Karpas-422 (cell line): ENCODE results near the gene VSTM4. TPM values are rescaled to one million over a fixed set of nuclear protein-coding genes. Genes with fewer than 3 reads are reported as not detected.

ENCODE experiments used
- DNase-seq: peaks from one replicate; pipeline ENCODE4 v3.0.0-alpha.2; 2015
- H2AFZ ChIP-seq: fragments of 200-600 bp; sonication (generic); 2 replicates; pipeline ENCODE4 v1.6.1; 2014; ENCODE audit warnings: antibody characterized with exemption, low read length, mixed read lengths
- H3K27ac ChIP-seq: fragments of 200-600 bp; sonication (generic); 2 replicates; pipeline ENCODE4 v1.5.1; 2014; ENCODE audit warnings: mild to moderate bottlenecking, low read length, moderate library complexity
- H3K27me3 ChIP-seq: fragments of 200-600 bp; sonication (generic); 2 replicates; pipeline ENCODE4 v1.6.1; 2014; ENCODE audit warnings: low read length, mixed read lengths
- H3K36me3 ChIP-seq: fragments of 200-600 bp; sonication (generic); 2 replicates; pipeline ENCODE4 v1.6.1; 2014; ENCODE audit warnings: low read length, mixed read lengths; ENCODE audit not compliant: insufficient read depth
- H3K4me1 ChIP-seq: fragments of 200-600 bp; sonication (generic); 2 replicates; pipeline ENCODE4 v1.6.1; 2014; ENCODE audit warnings: mild to moderate bottlenecking, low read length, mixed read lengths
- H3K4me2 ChIP-seq: fragments of 200-600 bp; sonication (generic); 2 replicates; pipeline ENCODE4 v1.6.1; 2014; ENCODE audit warnings: low read length, low read depth, mild to moderate bottlenecking; ENCODE audit not compliant: poor library complexity, severe bottlenecking
- H3K4me3 ChIP-seq: fragments of 200-600 bp; sonication (generic); 2 replicates; pipeline ENCODE4 v1.5.1; 2014; ENCODE audit warnings: mild to moderate bottlenecking, antibody characterized with exemption, low read length, mixed read lengths
- H3K79me2 ChIP-seq: fragments of 200-600 bp; sonication (generic); 2 replicates; pipeline ENCODE4 v1.6.1; 2014; ENCODE audit warnings: mild to moderate bottlenecking, low read length, mixed read lengths
- H3K9ac ChIP-seq: fragments of 200-600 bp; sonication (generic); 2 replicates; pipeline ENCODE4 v1.6.0; 2014; ENCODE audit warnings: low read length
- H3K9me2 ChIP-seq: fragments of 200-600 bp; sonication (generic), shearing (Covaris generic); replicated peaks from 2 replicates; pipeline ENCODE4 v1.6.0; 2014; ENCODE audit warnings: mild to moderate bottlenecking, low read length, moderate library complexity; ENCODE audit not compliant: insufficient read depth
- H3K9me3 ChIP-seq: fragments of 300-700, 200-600 bp; sonication (generic); 2 replicates; pipeline ENCODE4 v1.6.1; 2014; ENCODE audit warnings: low read length, mixed read lengths
- H4K20me1 ChIP-seq: fragments of 200-600 bp; sonication (generic); 2 replicates; pipeline ENCODE4 v1.6.1; 2014; ENCODE audit warnings: mild to moderate bottlenecking, antibody characterized with exemption, low read length, low read depth; ENCODE audit not compliant: insufficient read depth
- total RNA-seq: library from RNA; depleted of rRNA; stranded (reverse); fragments of >200 nt; shearing (Covaris generic); gene quantifications from 2 replicates; pipeline ENCODE4 v1.2.3, GENCODE V29; 2014; ENCODE audit warnings: low replicate concordance

The VSTM4 gene
- total RNA-seq, 1 experiment from 2014 or later = not detected

GRCh38 chr10:49010295-49010694 lies 105.0 kb downstream of the VSTM4 start:
- Histone ChIP-seq H3K79me2 (no peaks in the 10 kb centered on the region), H3K4me1 (no peaks in the 10 kb centered on the region), H3K27me3 (no peaks in the 10 kb centered on the region), H3K9me3 (no peaks in the 10 kb centered on the region), H3K36me3 (no peaks in the 10 kb centered on the region), H3K9me2 (no peaks in the 10 kb centered on the region), H4K20me1 (no peaks in the 10 kb centered on the region), H3K9ac (no peak overlapping the region), H3K4me3 (no peak overlapping the region), H2AFZ (no peak overlapping the region), H3K4me2 (no peak overlapping the region), H3K27ac (no peak overlapping the region)
- DNase-seq = no peak

GRCh38 chr10:49009199-49009979 lies 105.9 kb downstream of the VSTM4 start:
- no peak overlapping the region for H3K4me2 ChIP-seq
- no peak overlapping the region for H3K27ac ChIP-seq
- H3K27me3 ChIP-seq = no peaks in the 10 kb centered on the region
- no peak overlapping the region for H3K4me3 ChIP-seq
- no peaks in the 10 kb centered on the region for H3K9me2 ChIP-seq
- H3K79me2 ChIP-seq = no peaks in the 10 kb centered on the region
- H3K4me1 ChIP-seq = no peaks in the 10 kb centered on the region
- H3K9ac ChIP-seq = no peak overlapping the region
- no peak for DNase-seq
- H3K36me3 ChIP-seq = no peaks in the 10 kb centered on the region
- H4K20me1 ChIP-seq = no peaks in the 10 kb centered on the region
- no peaks in the 10 kb centered on the region for H3K9me3 ChIP-seq
- no peak overlapping the region for H2AFZ ChIP-seq

- Histone ChIP-seq H3K4me3 (no peak overlapping the region), H3K27me3 (no peaks in the 10 kb centered on the region), H3K9ac (no peak overlapping the region), H3K79me2 (no peaks in the 10 kb centered on the region), H3K4me1 (no peaks in the 10 kb centered on the region), H3K9me2 (no peaks in the 10 kb centered on the region), H3K36me3 (no peaks in the 10 kb centered on the region), H3K27ac (no peak overlapping the region), H2AFZ (no peak overlapping the region), H4K20me1 (no peaks in the 10 kb centered on the region), H3K9me3 (no peaks in the 10 kb centered on the region), H3K4me2 (no peak overlapping the region)
- no peak for DNase-seq
These were observed 106.7 kb downstream of the VSTM4 start for GRCh38 chr10:49008505-49009198.

GRCh38 chr10:49008091-49008490 lies 107.2 kb downstream of the VSTM4 start:
- no peaks in the 10 kb centered on the region for H3K27me3 ChIP-seq
- no peaks in the 10 kb centered on the region for H3K79me2 ChIP-seq
- no peak overlapping the region for H2AFZ ChIP-seq
- H4K20me1 ChIP-seq = no peaks in the 10 kb centered on the region
- no peak overlapping the region for H3K9ac ChIP-seq
- no peak overlapping the region for H3K4me3 ChIP-seq
- H3K4me2 ChIP-seq = no peak overlapping the region
- H3K9me2 ChIP-seq = no peaks in the 10 kb centered on the region
- H3K4me1 ChIP-seq = no peaks in the 10 kb centered on the region
- H3K36me3 ChIP-seq = no peaks in the 10 kb centered on the region
- no peak for DNase-seq
- H3K9me3 ChIP-seq = no peaks in the 10 kb centered on the region
- no peak overlapping the region for H3K27ac ChIP-seq

GRCh38 chr10:49007129-49007528 lies 108.2 kb downstream of the VSTM4 start:
- Histone ChIP-seq H3K4me2 (no peak overlapping the region), H3K79me2 (no peaks in the 10 kb centered on the region), H3K36me3 (no peaks in the 10 kb centered on the region), H2AFZ (no peak overlapping the region), H3K27me3 (no peaks in the 10 kb centered on the region), H3K9ac (no peak overlapping the region), H3K9me3 (no peaks in the 10 kb centered on the region), H3K27ac (no peak overlapping the region), H3K9me2 (no peaks in the 10 kb centered on the region), H3K4me1 (no peaks in the 10 kb centered on the region), H4K20me1 (no peaks in the 10 kb centered on the region), H3K4me3 (no peak overlapping the region)
- DNase-seq = no peak

- H3K9ac ChIP-seq = no peak overlapping the region
- no peaks in the 10 kb centered on the region for H3K4me1 ChIP-seq
- no peaks in the 10 kb centered on the region for H3K79me2 ChIP-seq
- no peaks in the 10 kb centered on the region for H3K36me3 ChIP-seq
- no peaks in the 10 kb centered on the region for H3K9me2 ChIP-seq
- no peak overlapping the region for H3K4me3 ChIP-seq
- no peak overlapping the region for H3K4me2 ChIP-seq
- no peak overlapping the region for H3K27ac ChIP-seq
- no peak overlapping the region for H2AFZ ChIP-seq
- no peaks in the 10 kb centered on the region for H3K27me3 ChIP-seq
- H3K9me3 ChIP-seq = no peaks in the 10 kb centered on the region
- no peaks in the 10 kb centered on the region for H4K20me1 ChIP-seq
- no peak for DNase-seq
These were observed 110.1 kb downstream of the VSTM4 start for GRCh38 chr10:49005270-49005669.

GRCh38 chr10:49001870-49002672 lies 113.3 kb downstream of the VSTM4 start:
- no peak for DNase-seq
- Histone ChIP-seq H3K36me3 (no peaks in the 10 kb centered on the region), H3K9me3 (no peaks in the 10 kb centered on the region), H3K9me2 (no peaks in the 10 kb centered on the region), H3K4me1 (no peaks in the 10 kb centered on the region), H3K9ac (no peak overlapping the region), H4K20me1 (no peaks in the 10 kb centered on the region), H2AFZ (no peak overlapping the region), H3K4me2 (no peak overlapping the region), H3K79me2 (no peaks in the 10 kb centered on the region), H3K27me3 (no peaks in the 10 kb centered on the region), H3K4me3 (no peak overlapping the region), H3K27ac (no peak overlapping the region)

- Histone ChIP-seq H3K27me3 (no peaks in the 10 kb centered on the region), H3K36me3 (no peaks in the 10 kb centered on the region), H3K9me3 (no peaks in the 10 kb centered on the region), H3K4me1 (no peaks in the 10 kb centered on the region), H3K9me2 (no peaks in the 10 kb centered on the region), H3K9ac (no peak overlapping the region), H3K4me3 (no peak overlapping the region), H3K79me2 (no peaks in the 10 kb centered on the region), H4K20me1 (no peaks in the 10 kb centered on the region), H2AFZ (no peak overlapping the region), H3K4me2 (no peak overlapping the region), H3K27ac (no peak overlapping the region)
- no peak for DNase-seq
These were observed 113.9 kb downstream of the VSTM4 start for GRCh38 chr10:49001402-49001801.
